K562 (cell line): ENCODE results near the gene ANKRD13A. TPM values are rescaled to one million over a fixed set of nuclear protein-coding genes. Genes with fewer than 3 reads are reported as not detected.

Experiments used
- AFF4 ChIP-seq: sonication (generic); formaldehyde crosslinking; IDR thresholded peaks from 2 replicates; pipeline ENCODE4 v1.8.0; 2023; ENCODE audit warnings: mild to moderate bottlenecking, missing genetic modification reagents
- ATF4 ChIP-seq: fragments of 450-650 bp; formaldehyde crosslinking; IDR thresholded peaks from 2 replicates; pipeline ENCODE4 v1.4.0; 2022; ENCODE audit warnings: mild to moderate bottlenecking, moderate library complexity
- BACH1 ChIP-seq: fragments of 200-800 bp; sonication (Bioruptor generic); IDR thresholded peaks from 2 replicates; pipeline ENCODE4 v1.6.1; 2016; ENCODE audit warnings: missing genetic modification characterization, missing compliant biosample characterization
- BRF1 ChIP-seq: IDR thresholded peaks from 3 replicates; pipeline ENCODE4 v1.6.1; 2011; ENCODE audit warnings: borderline replicate concordance, mild to moderate bottlenecking; ENCODE audit not compliant: insufficient read length; ENCODE audit errors: extremely low read depth
- KDM4B ChIP-seq, 2 experiments: fragments of 450-650 bp in 1 of 2; sonication (generic) in 1 of 2; IDR thresholded peaks; 2 replicates each; pipeline ENCODE4 v1.6.1; 2016 to 2017; ENCODE audit warnings: borderline replicate concordance in 2 of 2, antibody characterized with exemption in 1 of 2, low read depth in 1 of 2, mild to moderate bottlenecking in 1 of 2
- KHSRP ChIP-seq: fragments of 450-650 bp; IDR thresholded peaks from 2 replicates; pipeline ENCODE4 v1.6.1; 2017
- NFXL1 ChIP-seq: fragments of 450-650 bp; formaldehyde crosslinking; IDR thresholded peaks from 2 replicates; pipeline ENCODE4 v1.4.0; 2021; ENCODE audit warnings: mild to moderate bottlenecking
- NUFIP1 ChIP-seq: fragments of 450-650 bp; IDR thresholded peaks from 2 replicates; pipeline ENCODE4 v1.6.1; 2018; ENCODE audit not compliant: partially characterized antibody
- POLR2AphosphoS2 ChIP-seq: IDR thresholded peaks from 2 replicates; pipeline ENCODE4 v1.6.1; 2012; ENCODE audit warnings: low read length, improper control_type of control experiment
- SAFB ChIP-seq: fragments of 200-400 bp; formaldehyde crosslinking; IDR thresholded peaks from 2 replicates; pipeline ENCODE4 v1.6.1; 2017; ENCODE audit warnings: low read depth, low read length, borderline replicate concordance
- STAT5B ChIP-seq: fragments of 250-450 bp; sonication (Bioruptor Pico); IDR thresholded peaks from 2 replicates; pipeline ENCODE4 v1.8.0; 2021; ENCODE audit warnings: mild to moderate bottlenecking, inconsistent platforms
- THRAP3 ChIP-seq: fragments of 450-650 bp; IDR thresholded peaks from 2 replicates; pipeline ENCODE4 v1.6.1; 2016; ENCODE audit warnings: mild to moderate bottlenecking, inconsistent platforms, borderline replicate concordance
- YY1 ChIP-seq, 3 experiments: IDR thresholded peaks; 2 replicates each; pipeline ENCODE4 v1.6.1; 2011; ENCODE audit warnings: low read length in 2 of 3, mild to moderate bottlenecking in 2 of 3, moderate library complexity in 2 of 3, borderline replicate concordance in 1 of 3, control low read depth in 1 of 3, low read depth in 1 of 3; ENCODE audit not compliant: insufficient read depth in 3 of 3, insufficient replicate concordance in 2 of 3, control insufficient read depth in 1 of 3, insufficient read length in 1 of 3; ENCODE audit errors: extremely low read depth in 1 of 3
- polyA plus RNA-seq, 8 experiments: library from polyadenylated mRNA; depleted of rRNA in 4 of 8; stranded (reverse) in 5 of 8; unstranded in 3 of 8; fragments of >200 nt; fragmentation: Nextera tagmentation in 2 of 8; fragmentation: Illumina TruSeq in 1 of 8; extraction: Ambion mirVana in 2 of 8; extraction: Trizol in 1 of 8; gene quantifications; 2 replicates each; pipeline versions ENCODE4 v1.2.1 to v1.2.3, GENCODE V29; 2011 to 2014; ENCODE audit warnings: inconsistent platforms in 1 of 8, missing spikeins in 1 of 8
- total RNA-seq, 7 experiments: library from RNA; depleted of rRNA in 6 of 7; stranded (reverse); fragments of >200 nt in 6 of 7; fragmentation: Illumina TruSeq in 2 of 7; extraction: Trizol in 2 of 7; gene quantifications; 2 replicates each; pipeline versions ENCODE4 v1.2.1 to v1.2.3, GENCODE V29; 2011 to 2021; ENCODE audit warnings: low replicate concordance in 1 of 7
- TF ChIP-seq, protein P1 (sequence below): fragments of 150-350 bp; IDR thresholded peaks from 2 replicates; pipeline ENCODE4 v1.6.1; 2014; ENCODE audit warnings: low read depth, mild to moderate bottlenecking, low read length, borderline replicate concordance
- TF ChIP-seq, protein P2 (sequence below): sonication (generic); formaldehyde crosslinking; IDR thresholded peaks from 2 replicates; pipeline ENCODE4 v1.8.1; 2022; ENCODE audit warnings: missing genetic modification reagents
- TF ChIP-seq, protein P3 (sequence below): fragments of 250-450 bp; sonication (Bioruptor Pico); IDR thresholded peaks from 2 replicates; pipeline ENCODE4 v1.5.0; 2021

The ANKRD13A gene
- total and polyA plus RNA-seq, 9 of the 15 experiments (the other 6 are each of a cell fraction or from before 2014, with no cell fraction given): 5.0 to 55.0 (median 41.5) TPM

- TF ChIP-seq AFF4 (CRISPR knock-in tag) (no peak; the same call in 1 of the 2 replicates), ATF4 (CRISPR knock-in tag) (no peak), BRF1 (no peak), NUFIP1 (peak; percentile 98), KDM4B (IDR thresholded peaks at IDR 0.05; ENCODE audit: borderline replicate concordance in 2 of 2, low read depth in 1 of 2) (peak in 1 of 2 experiments; percentile 42; a peak in 1 of 4 replicates), YY1 (IDR thresholded peaks at IDR 0.05; ENCODE audit: borderline replicate concordance in 1 of 3, control insufficient read depth in 1 of 3, extremely low read depth in 1 of 3, insufficient read depth in 3 of 3, insufficient read length in 1 of 3, insufficient replicate concordance in 2 of 3, low read depth in 1 of 3, low read length in 2 of 3) (peak; percentile 85 to 99 (median 98)), KHSRP (no peak), NFXL1 (CRISPR knock-in tag) (no peak), POLR2AphosphoS2 (no peak), BACH1 (tag) (no peak; the same call in 1 of the 2 replicates), THRAP3 (no peak), STAT5B (CRISPR knock-in tag) (no peak), SAFB (no peak)
- TF ChIP-seq, protein P1, sequence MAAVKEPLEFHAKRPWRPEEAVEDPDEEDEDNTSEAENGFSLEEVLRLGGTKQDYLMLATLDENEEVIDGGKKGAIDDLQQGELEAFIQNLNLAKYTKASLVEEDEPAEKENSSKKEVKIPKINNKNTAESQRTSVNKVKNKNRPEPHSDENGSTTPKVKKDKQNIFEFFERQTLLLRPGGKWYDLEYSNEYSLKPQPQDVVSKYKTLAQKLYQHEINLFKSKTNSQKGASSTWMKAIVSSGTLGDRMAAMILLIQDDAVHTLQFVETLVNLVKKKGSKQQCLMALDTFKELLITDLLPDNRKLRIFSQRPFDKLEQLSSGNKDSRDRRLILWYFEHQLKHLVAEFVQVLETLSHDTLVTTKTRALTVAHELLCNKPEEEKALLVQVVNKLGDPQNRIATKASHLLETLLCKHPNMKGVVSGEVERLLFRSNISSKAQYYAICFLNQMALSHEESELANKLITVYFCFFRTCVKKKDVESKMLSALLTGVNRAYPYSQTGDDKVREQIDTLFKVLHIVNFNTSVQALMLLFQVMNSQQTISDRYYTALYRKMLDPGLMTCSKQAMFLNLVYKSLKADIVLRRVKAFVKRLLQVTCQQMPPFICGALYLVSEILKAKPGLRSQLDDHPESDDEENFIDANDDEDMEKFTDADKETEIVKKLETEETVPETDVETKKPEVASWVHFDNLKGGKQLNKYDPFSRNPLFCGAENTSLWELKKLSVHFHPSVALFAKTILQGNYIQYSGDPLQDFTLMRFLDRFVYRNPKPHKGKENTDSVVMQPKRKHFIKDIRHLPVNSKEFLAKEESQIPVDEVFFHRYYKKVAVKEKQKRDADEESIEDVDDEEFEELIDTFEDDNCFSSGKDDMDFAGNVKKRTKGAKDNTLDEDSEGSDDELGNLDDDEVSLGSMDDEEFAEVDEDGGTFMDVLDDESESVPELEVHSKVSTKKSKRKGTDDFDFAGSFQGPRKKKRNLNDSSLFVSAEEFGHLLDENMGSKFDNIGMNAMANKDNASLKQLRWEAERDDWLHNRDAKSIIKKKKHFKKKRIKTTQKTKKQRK: no peak
- TF ChIP-seq, protein P2, sequence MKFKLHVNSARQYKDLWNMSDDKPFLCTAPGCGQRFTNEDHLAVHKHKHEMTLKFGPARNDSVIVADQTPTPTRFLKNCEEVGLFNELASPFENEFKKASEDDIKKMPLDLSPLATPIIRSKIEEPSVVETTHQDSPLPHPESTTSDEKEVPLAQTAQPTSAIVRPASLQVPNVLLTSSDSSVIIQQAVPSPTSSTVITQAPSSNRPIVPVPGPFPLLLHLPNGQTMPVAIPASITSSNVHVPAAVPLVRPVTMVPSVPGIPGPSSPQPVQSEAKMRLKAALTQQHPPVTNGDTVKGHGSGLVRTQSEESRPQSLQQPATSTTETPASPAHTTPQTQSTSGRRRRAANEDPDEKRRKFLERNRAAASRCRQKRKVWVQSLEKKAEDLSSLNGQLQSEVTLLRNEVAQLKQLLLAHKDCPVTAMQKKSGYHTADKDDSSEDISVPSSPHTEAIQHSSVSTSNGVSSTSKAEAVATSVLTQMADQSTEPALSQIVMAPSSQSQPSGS: no peak
- TF ChIP-seq, protein P3, sequence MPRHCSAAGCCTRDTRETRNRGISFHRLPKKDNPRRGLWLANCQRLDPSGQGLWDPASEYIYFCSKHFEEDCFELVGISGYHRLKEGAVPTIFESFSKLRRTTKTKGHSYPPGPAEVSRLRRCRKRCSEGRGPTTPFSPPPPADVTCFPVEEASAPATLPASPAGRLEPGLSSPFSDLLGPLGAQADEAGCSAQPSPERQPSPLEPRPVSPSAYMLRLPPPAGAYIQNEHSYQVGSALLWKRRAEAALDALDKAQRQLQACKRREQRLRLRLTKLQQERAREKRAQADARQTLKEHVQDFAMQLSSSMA: peak; percentile 66; the same call in 1 of the 2 replicates
Observed at GRCh38 chr12:109998904-109999648, at the start of gene ANKRD13A (continued).
